ENCODE measurements around the gene DMKN. TPM values are rescaled to one million over a fixed set of nuclear protein-coding genes. Genes with fewer than 3 reads are reported as not detected.

DMKN gene
- total and polyA plus RNA-seq, 2 of the 8 experiments (the other 6 are each of a cell fraction or from before 2014, with no cell fraction given) = 290 to 330 TPM

GRCh38 chr19:35458731-35459391, 54.6 kb downstream of the DMKN start:
- Histone ChIP-seq H3K27me3 (replicated peaks in 1 of 4; ENCODE audit: control insufficient read depth in 3 of 4, extremely low read depth in 1 of 4, insufficient read depth in 3 of 4, low read length in 3 of 4) (no peaks in the 10 kb centered on the region), H3K56ac (replicated peaks; ENCODE audit: insufficient read length, low read depth, low read length) (no peak overlapping the region), H2BK20ac (ENCODE audit: low read length) (no peak overlapping the region), H3K4me1 (replicated peaks in 1 of 4; ENCODE audit: control insufficient read depth in 3 of 4, insufficient read depth in 4 of 4, low read length in 3 of 4) (no peaks in the 10 kb centered on the region), H3K27ac (ENCODE audit: low read depth, low read length) (no peak overlapping the region), H4K8ac (ENCODE audit: extremely low read depth, insufficient read depth, low read length) (no peak overlapping the region), H3K79me2 (ENCODE audit: control insufficient read depth in 1 of 2, insufficient read depth in 2 of 2, low read length in 2 of 2) (no peaks in the 10 kb centered on the region), H2BK15ac (ENCODE audit: low read length) (no peak overlapping the region), H3K4ac (replicated peaks; ENCODE audit: insufficient read length, low read depth, low read length) (no peak overlapping the region), H2AFZ (ENCODE audit: low read length) (no peak overlapping the region), H4K5ac (ENCODE audit: insufficient read length, low read depth, low read length) (no peak overlapping the region), H3K18ac (ENCODE audit: extremely low read depth, low read length) (no peak overlapping the region), H3K23me2 (ENCODE audit: low read depth, low read length) (peaks cover 1% of the 10 kb centered on the region; the same call in 1 of the 2 replicates), H2BK120ac (replicated peaks; ENCODE audit: low read depth, low read length) (no peak overlapping the region), H4K91ac (replicated peaks; ENCODE audit: insufficient read length, low read length) (no peak overlapping the region), H3K36me3 (ENCODE audit: control insufficient read depth in 2 of 4, insufficient read depth in 4 of 4, low read length in 3 of 4) (no peaks in the 10 kb centered on the region), H3K79me1 (ENCODE audit: low read depth, low read length) (no peaks in the 10 kb centered on the region), H3K4me3 (ENCODE audit: extremely low read depth in 1 of 4, insufficient read depth in 2 of 4, low read depth in 3 of 4, low read length in 4 of 4) (no peak overlapping the region), H3K9ac (replicated peaks in 1 of 4; ENCODE audit: extremely low read depth in 1 of 4, low read depth in 3 of 4, low read length in 3 of 4) (no peak overlapping the region), H2BK12ac (ENCODE audit: low read depth, low read length) (no peak overlapping the region), H2BK5ac (ENCODE audit: low read depth, low read length) (no peak overlapping the region), H3K14ac (ENCODE audit: insufficient read length) (no peak overlapping the region), H3K9me3 (ENCODE audit: insufficient read depth in 2 of 2, low read depth in 1 of 2, low read length in 1 of 2) (no peaks in the 10 kb centered on the region), H3K4me2 (ENCODE audit: insufficient read depth in 1 of 2, low read depth in 2 of 2, low read length in 2 of 2) (no peak overlapping the region), H3K23ac (ENCODE audit: insufficient read length) (no peak overlapping the region), H2AK5ac (ENCODE audit: low read depth, low read length) (no peak overlapping the region), H4K20me1 (replicated peaks in 1 of 2; ENCODE audit: control insufficient read depth in 1 of 2, insufficient read depth in 2 of 2, low read length in 2 of 2) (no peaks in the 10 kb centered on the region)
- ChIA-PET POLR2A (ENCODE audit: partially characterized antibody) (no interaction called here), CTCF (ENCODE audit: partially characterized antibody) (interaction anchor here (1.1 to 2.3 kb wide), 5 partner anchors 9 to 19 kb away, joined by 3 to 17 read pairs (median 3); no protein-coding TSS in a partner anchor)
- TF ChIP-seq HDAC2 (IDR thresholded peaks at IDR 0.05; ENCODE audit: borderline replicate concordance in 1 of 2, low read depth in 2 of 2, low read length in 2 of 2) (no peak), FOSL1 (IDR thresholded peaks at IDR 0.05; ENCODE audit: insufficient read depth, low read depth, low read length) (no peak), NANOG (IDR thresholded peaks at IDR 0.05; ENCODE audit: insufficient read depth, low read depth, low read length, poor library complexity, severe bottlenecking) (no peak), TEAD4 (IDR thresholded peaks at IDR 0.05; ENCODE audit: low read depth, low read length) (no peak), SRF (IDR thresholded peaks at IDR 0.05; ENCODE audit: low read depth, low read length) (no peak), SP2 (IDR thresholded peaks at IDR 0.05; ENCODE audit: low read length) (no peak)
- WGBS, 2 experiments (ENCODE audit: extremely low coverage in 1 of 2, insufficient coverage in 1 of 2, insufficient read length in 1 of 2, insufficient replicate concordance in 2 of 2, low coverage in 1 of 2, low lambda C conversion rate in 2 of 2, missing lambda C conversion rate in 1 of 2) = 84% methylated on average over 9 of the region's 10 CpGs; no CpG with 5 or more reads in 1 of the 2 experiments
- DNase-seq (ENCODE audit: low read depth in 1 of 2, low spot score in 2 of 2) (no peak), FAIRE-seq (no peak)

Measured in H1 (cell line).